Ovary (tissue), 9 donors: ENCODE data around the gene RFX5. TPM values are rescaled to one million over a fixed set of nuclear protein-coding genes. Genes with fewer than 3 reads are reported as not detected.

ENCODE experiments used
- DNase-seq, 5 donors: peaks; one replicate each; pipeline ENCODE4 v3.0.0-alpha.2; 2019 to 2020
- H3K27ac ChIP-seq, 2 donors: fragments of 200-600 bp; one replicate each; pipeline versions ENCODE4 v1.5.1 to v1.8.0; 2019 to 2022
- H3K27me3 ChIP-seq: fragments of 200-600 bp; one replicate; pipeline ENCODE4 v1.8.0; 2022
- H3K36me3 ChIP-seq: fragments of 200-600 bp; sonication (generic); one replicate; pipeline ENCODE4 v1.5.1; 2019
- H3K4me1 ChIP-seq: one replicate; pipeline ENCODE4 v1.8.1; 2013; ENCODE audit warnings: mild to moderate bottlenecking, moderate library complexity; ENCODE audit not compliant: insufficient read depth
- H3K4me3 ChIP-seq: fragments of 200-600 bp; sonication (generic); one replicate; pipeline ENCODE4 v1.5.1; 2017
- H3K9me3 ChIP-seq, 2 donors: fragments of 200-600 bp in 1 of 2; sonication (generic) in 1 of 2; one replicate each; pipeline versions ENCODE4 v1.5.1 to v1.8.1; 2013 to 2019; ENCODE audit warnings: mild to moderate bottlenecking in 1 of 2, moderate library complexity in 1 of 2
- CTCF ChIP-seq, 3 donors: fragments of 450-650 bp in 2 of 3; fragments of 200-600 bp in 1 of 3; IDR thresholded peaks; one replicate each; pipeline versions ENCODE4 v1.5.1 to v1.8.0; 2016 to 2022; ENCODE audit warnings: antibody characterized with exemption in 3 of 3, mild to moderate bottlenecking in 1 of 3
- EP300 ChIP-seq: sonication (generic); formaldehyde crosslinking; IDR thresholded peaks from one replicate; pipeline ENCODE4 v1.6.1; 2017; ENCODE audit warnings: antibody characterized with exemption
- POLR2A ChIP-seq: fragments of 450-650 bp; IDR thresholded peaks from one replicate; pipeline ENCODE4 v1.6.1; 2017; ENCODE audit warnings: antibody characterized with exemption, mild to moderate bottlenecking, moderate library complexity
- WGBS, 3 donors: extraction: QIAGEN DNeasy Blood & Tissue Kit in 1 of 3; methylation state at CpG; one replicate each; pipeline versions ENCODE4 v1.1.5 to v1.1.7; 2013 to 2017; 5-methylcytosine and 5-hydroxymethylcytosine counted together
- intact Hi-C, 4 donors: fragments of 100-400 bp; cut with DNase I; formaldehyde crosslinking; loops; one replicate each; pipeline versions ENCODE4 v1.11.0 to v1.15.1; 2022 to 2023
- polyA plus RNA-seq, 2 donors: library from polyadenylated mRNA; stranded (reverse); fragments of 200-250 nt in 1 of 2; fragments of 350-450 nt in 1 of 2; fragmentation: Illumina TruSeq in 1 of 2; extraction: RNeasy Lipid Tissue Mini Kit (QIAGEN cat#74804) in 1 of 2; gene quantifications; one replicate each; pipeline ENCODE4 v1.2.3, GENCODE V29; 2013 to 2014
- total RNA-seq, 7 donors: library from RNA; depleted of rRNA in 2 of 7; stranded (reverse); fragments of >200 nt in 2 of 7; fragmentation: NEBNext Ultra II Directional in 3 of 7; extraction: Animal tissue kit (Norgen Biotek cat#: 25700) in 3 of 7; gene quantifications; one replicate each; pipeline versions ENCODE4 v1.1.0 to v1.2.4, GENCODE V29; 2016 to 2023
- donor health status: DM: no; HTN: no; CAD: no; lungs with moderate emphysema.
- donor health status: DM: no; HTN: no; CAD: no.
- donor health status: Bipolar disorder and iron deficiency.
- donor health status: DM: yes; HTN: yes; CAD: no.
- donor health status: DM: no; HTN: no; CAD: no.
- donor health status: DM: yes; HTN: yes; CAD: no.

The RFX5 gene
- total and polyA plus RNA-seq, 9 donors: 11.8 to 38.7 (median 22.6) TPM

GRCh38 chr1:151312411-151312810 is 34.6 kb downstream of the RFX5 start:
- intact Hi-C loops: no loop called here
- Histone ChIP-seq H3K27me3 (no peaks in the 10 kb centered on the region), H3K9me3 (no peaks in the 10 kb centered on the region), H3K4me3 (no peak overlapping the region), H3K4me1 (peaks cover 29% of the 10 kb centered on the region), H3K27ac (peak overlapping the region; percentile 49 to 69), H3K36me3 (no peaks in the 10 kb centered on the region)
- TF ChIP-seq CTCF (IDR thresholded peaks at IDR 0.05): no peak
- no peak for TF ChIP-seq POLR2A
- TF ChIP-seq EP300: no peak
- WGBS, 3 donors: 67 to 72% (median 71%) methylated on average over 4 of the region's 4 CpGs
- DNase-seq: no peak

- H3K27ac ChIP-seq: peak overlapping the region; percentile 49 to 69
- no peaks in the 10 kb centered on the region for H3K9me3 ChIP-seq
- WGBS, 3 donors: 4 to 13% (median 7%) methylated on average over 7 of the region's 7 CpGs
- no peaks in the 10 kb centered on the region for H3K36me3 ChIP-seq
- no peak overlapping the region for H3K4me3 ChIP-seq
- H3K27me3 ChIP-seq: no peaks in the 10 kb centered on the region
- intact Hi-C loops: no loop called here
- peaks cover 29% of the 10 kb centered on the region for H3K4me1 ChIP-seq
- TF ChIP-seq EP300 (peak; percentile 39), POLR2A (peak; percentile 22), CTCF (IDR thresholded peaks at IDR 0.05) (no peak)
- peak; percentile 62 to 91 (median 75) for DNase-seq
Measured at GRCh38 chr1:151311589-151312331, 35.3 kb downstream of the RFX5 start.

GRCh38 chr1:151311011-151311410 is 36.0 kb downstream of the RFX5 start:
- H3K9me3 ChIP-seq: no peaks in the 10 kb centered on the region
- TF ChIP-seq EP300 (no peak), CTCF (IDR thresholded peaks at IDR 0.05) (no peak), POLR2A (no peak)
- WGBS, 3 donors: 33 to 39% (median 35%) methylated on average over 4 of the region's 4 CpGs
- no peak overlapping the region for H3K4me3 ChIP-seq
- H3K36me3 ChIP-seq: no peaks in the 10 kb centered on the region
- peak in 1 of 5 donors; percentile 29 for DNase-seq
- peaks cover 29% of the 10 kb centered on the region for H3K4me1 ChIP-seq
- peak overlapping the region in 1 of 2 donors; percentile 69 for H3K27ac ChIP-seq
- H3K27me3 ChIP-seq: no peaks in the 10 kb centered on the region
- intact Hi-C loops: no loop called here

GRCh38 chr1:151309811-151310323 is 37.2 kb downstream of the RFX5 start:
- WGBS, 3 donors: 10 to 13% (median 13%) methylated on average over 7 of the region's 7 CpGs
- DNase-seq: peak in 4 of 5 donors; percentile 27 to 61 (median 48)
- no peaks in the 10 kb centered on the region for H3K36me3 ChIP-seq
- intact Hi-C loops: no loop called here
- H3K27ac ChIP-seq: peak overlapping the region in 1 of 2 donors; percentile 26
- no peaks in the 10 kb centered on the region for H3K9me3 ChIP-seq
- no peak overlapping the region for H3K4me3 ChIP-seq
- H3K27me3 ChIP-seq: no peaks in the 10 kb centered on the region
- TF ChIP-seq CTCF (IDR thresholded peaks at IDR 0.05) (no peak), EP300 (no peak), POLR2A (no peak)
- H3K4me1 ChIP-seq: peaks cover 29% of the 10 kb centered on the region
